ENCODE measurements around the gene GRIK3.

GRIK3 gene

DNA sequence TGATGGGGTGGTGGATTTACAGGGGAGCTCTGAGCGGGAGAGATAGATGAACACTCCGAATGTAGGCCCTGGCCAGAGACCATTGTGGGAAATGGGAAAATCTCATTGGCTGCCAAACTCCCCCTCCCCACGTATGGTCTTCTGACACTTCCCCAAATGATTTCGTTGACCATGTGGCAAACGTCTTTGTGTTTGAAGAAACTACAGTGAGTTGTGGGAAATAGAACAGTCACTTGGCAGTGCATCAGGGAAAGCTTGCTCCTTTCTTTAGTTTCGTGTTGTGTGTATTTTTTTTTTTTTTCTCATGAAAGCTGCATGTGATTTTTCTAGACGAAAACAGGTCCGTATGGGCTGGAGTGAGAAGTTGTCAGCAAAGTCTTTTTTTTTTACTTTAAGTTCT, 25.0 kb upstream of the GRIK3 start:
- FAIRE-seq, result no peak
- no peak for TF ChIP-seq POLR2A (IDR thresholded peaks at IDR 0.05; ENCODE audit: low read depth, low read length)

DNA sequence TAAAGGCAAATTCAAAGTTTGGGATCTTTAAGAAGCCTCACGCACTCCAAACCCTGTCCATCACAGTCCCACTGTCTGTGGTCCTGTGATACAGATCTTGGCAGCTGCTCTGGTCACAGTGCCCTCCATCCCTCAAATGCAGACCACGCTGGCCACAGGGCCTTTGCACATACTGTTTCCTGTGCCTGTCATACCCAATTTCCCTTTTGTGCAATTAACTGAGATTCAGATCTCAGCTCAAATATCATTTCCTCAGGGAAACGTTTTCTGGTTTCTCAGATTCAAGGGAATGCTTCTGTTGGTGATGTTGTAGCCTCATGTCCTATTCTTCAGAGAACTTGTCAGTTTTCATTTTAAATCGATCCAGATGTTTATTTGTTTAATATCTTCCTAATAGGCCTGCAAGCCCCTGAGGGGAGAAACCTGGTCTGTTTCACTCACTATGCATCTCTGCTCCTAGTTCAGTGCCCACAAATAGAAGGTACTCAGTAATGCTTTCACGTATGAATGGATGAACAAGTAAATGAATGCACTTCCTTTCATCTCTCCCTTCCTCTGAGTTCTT, 24.2 kb upstream of the GRIK3 start:
- DNase-seq (ENCODE audit: insufficient read length, low spot score), result no peak
- FAIRE-seq, result no peak
- no peak for TF ChIP-seq POLR2A (IDR thresholded peaks at IDR 0.05; ENCODE audit: low read depth, low read length)

More for the DNA sequence above, 25.0 kb upstream of the GRIK3 start:
- no peak for DNase-seq (ENCODE audit: insufficient read length, low spot score)

GRCh38 chr1:37056325-37056724, 22.0 kb upstream of the GRIK3 start:
- no peak for TF ChIP-seq POLR2A (IDR thresholded peaks at IDR 0.05; ENCODE audit: low read depth, low read length)
- FAIRE-seq (no peak), DNase-seq (ENCODE audit: insufficient read length, low spot score) (no peak)

DNA sequence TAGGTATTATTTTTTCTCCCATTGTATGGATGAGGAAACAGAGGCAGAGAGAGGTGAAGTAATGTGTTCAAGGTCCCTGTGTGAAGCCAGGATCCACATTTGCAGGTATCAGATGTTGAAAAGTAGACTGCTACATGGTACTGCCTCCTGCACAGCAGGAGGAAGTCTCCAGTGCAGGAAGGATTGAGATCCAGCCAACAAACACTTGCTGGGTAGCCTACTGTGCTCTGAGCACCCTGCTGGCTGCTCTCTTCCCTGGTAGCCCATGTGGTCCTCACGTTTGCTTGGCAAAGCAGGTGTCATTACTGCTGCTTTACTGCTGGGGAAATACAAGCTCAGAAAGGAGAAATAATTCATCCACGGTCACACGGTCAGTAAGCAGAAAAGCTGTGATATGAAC, 21.3 kb upstream of the GRIK3 start:
- TF ChIP-seq POLR2A (IDR thresholded peaks at IDR 0.05; ENCODE audit: low read depth, low read length), result no peak
- FAIRE-seq, result no peak
- no peak for DNase-seq (ENCODE audit: insufficient read length, low spot score)

DNA sequence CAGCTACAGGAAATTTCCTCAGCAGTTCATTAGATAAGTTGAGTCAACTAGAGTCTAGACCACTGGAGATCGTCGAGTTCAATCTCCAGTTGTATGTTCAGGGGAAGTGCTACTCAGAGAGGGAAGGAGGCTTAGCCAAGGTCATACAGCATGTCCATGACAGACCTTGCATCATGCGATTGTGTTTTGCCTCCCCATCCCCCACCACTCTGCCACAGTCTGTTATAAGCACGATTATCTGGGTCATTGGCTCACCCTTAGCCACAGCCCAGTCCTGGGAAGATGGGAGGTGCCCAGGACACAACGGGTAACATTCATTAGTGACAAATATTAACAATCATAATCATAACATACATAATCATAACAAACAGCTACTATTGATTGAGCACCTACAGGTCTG, 18.9 kb upstream of the GRIK3 start:
- TF ChIP-seq POLR2A (IDR thresholded peaks at IDR 0.05; ENCODE audit: low read depth, low read length), result no peak
- FAIRE-seq (no peak), DNase-seq (ENCODE audit: insufficient read length, low spot score) (no peak)

- TF ChIP-seq POLR2A (IDR thresholded peaks at IDR 0.05; ENCODE audit: low read depth, low read length), result no peak
- FAIRE-seq (no peak), DNase-seq (ENCODE audit: insufficient read length, low spot score) (no peak)
Observed at GRCh38 chr1:37052120-37052519, 17.8 kb upstream of the GRIK3 start.

DNA sequence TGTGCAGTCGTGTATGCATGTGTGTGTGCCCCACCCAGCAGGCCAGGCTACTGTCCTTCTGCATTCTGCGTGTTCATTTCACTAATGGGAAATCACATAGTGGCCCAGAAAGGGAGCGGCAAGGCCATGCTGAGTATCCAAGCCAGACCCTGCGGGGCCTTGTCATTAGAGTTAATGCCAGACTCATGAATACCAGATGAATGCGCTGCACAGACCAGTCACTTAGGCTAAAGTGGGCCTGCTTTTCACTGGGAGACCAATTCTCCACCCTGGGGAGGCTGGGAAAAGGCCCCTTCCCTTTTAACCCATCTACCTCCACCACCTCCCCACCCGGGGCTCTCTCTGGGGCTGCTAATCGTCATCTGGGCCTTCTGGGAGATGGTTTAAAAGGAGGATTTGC, 17.0 kb upstream of the GRIK3 start:
- no peak for FAIRE-seq
- no peak for TF ChIP-seq POLR2A (IDR thresholded peaks at IDR 0.05; ENCODE audit: low read depth, low read length)
- no peak for DNase-seq (ENCODE audit: insufficient read length, low spot score)

- no peak for FAIRE-seq
- TF ChIP-seq POLR2A (IDR thresholded peaks at IDR 0.05; ENCODE audit: low read depth, low read length), result no peak
Observed at GRCh38 chr1:37047542-37047941, 13.2 kb upstream of the GRIK3 start.

DNA sequence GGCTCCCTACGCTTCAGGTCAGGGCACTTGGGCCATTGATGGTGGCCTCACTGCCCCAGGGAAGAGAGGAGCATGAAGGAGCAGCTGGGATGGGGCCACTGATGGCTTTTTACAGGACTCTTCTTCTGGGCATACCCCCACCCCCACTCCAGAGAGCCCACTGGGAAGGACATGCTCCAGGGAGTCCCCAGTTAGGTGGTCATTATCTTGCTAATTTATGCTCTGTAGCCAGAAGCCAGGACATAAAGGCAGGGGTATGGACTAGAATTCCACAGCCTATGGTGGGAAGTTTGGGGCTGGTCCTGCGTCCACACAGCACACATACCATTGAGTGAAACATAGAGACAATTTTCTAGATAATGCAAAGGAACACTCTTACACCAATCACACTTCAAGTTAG, 8.8 kb upstream of the GRIK3 start:
- FAIRE-seq, result no peak
- no peak for DNase-seq (ENCODE audit: insufficient read length, low spot score)
- no peak for TF ChIP-seq POLR2A (IDR thresholded peaks at IDR 0.05; ENCODE audit: low read depth, low read length)

More at GRCh38 chr1:37047542-37047941, 13.2 kb upstream of the GRIK3 start:
- DNase-seq (ENCODE audit: insufficient read length, low spot score), result no peak

DNA sequence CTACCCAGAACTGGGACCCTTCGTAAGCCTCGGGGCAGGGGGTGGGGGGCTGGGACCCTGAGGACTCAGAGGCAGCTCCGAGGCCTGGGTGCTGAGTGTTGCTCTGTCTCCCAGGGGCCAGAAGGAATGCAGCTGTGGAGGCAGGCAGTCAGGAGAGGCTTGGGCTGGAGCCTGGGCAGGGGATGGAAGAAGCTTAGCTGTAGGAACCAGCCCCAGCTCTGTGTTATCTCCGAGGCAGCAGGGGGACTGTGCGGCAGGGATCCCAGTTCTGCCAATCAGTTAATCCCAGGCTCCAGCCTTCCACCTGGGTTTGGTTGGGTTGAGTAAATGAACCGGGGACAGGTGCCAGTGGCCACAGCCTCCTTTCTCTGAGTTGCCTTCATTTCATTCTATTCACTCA, 8.2 kb upstream of the GRIK3 start:
- DNase-seq (ENCODE audit: insufficient read length, low spot score) (no peak), FAIRE-seq (no peak)
- TF ChIP-seq POLR2A (IDR thresholded peaks at IDR 0.05; ENCODE audit: low read depth, low read length), result no peak

DNA sequence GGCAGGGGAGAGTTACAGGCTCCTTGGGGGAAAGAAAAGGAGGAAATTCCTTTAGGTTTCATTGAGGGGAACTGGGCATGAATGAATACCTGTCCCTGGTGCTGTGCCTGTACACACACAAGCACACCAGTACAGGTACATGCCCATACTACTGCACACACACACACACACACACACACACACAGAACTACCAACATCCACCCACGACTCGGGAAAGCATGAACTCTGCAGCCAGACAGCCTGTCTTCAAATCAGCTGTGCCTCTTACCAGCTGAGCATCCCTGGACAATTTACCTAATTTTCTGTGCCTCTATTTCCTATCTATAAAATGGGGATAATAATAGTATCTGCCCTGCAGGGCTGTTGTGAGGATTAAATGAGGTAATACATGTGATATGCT, 7.2 kb upstream of the GRIK3 start:
- DNase-seq (ENCODE audit: insufficient read length, low spot score), result no peak
- no peak for FAIRE-seq
- TF ChIP-seq POLR2A (IDR thresholded peaks at IDR 0.05; ENCODE audit: low read depth, low read length), result no peak

DNA sequence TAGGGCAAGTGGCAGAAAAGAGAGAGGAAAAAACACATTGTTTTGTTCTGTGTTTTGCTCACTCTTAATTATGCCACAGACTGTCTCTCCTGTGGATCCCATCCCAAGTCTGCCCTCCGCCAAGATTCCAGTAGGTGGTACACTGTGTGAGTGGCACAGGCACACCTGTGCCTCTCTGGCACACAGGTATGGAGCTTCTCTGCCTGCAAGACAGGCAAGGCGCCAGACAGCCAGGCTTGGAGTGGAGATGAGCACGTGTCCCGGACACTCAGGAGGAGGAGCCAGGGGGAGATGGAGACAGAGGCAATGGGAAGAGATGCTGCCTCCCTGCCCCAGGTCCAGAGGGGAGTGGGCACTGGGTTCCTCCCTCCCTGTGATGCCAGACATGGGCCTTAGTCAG, 6.5 kb upstream of the GRIK3 start:
- no peak for FAIRE-seq
- no peak for TF ChIP-seq POLR2A (IDR thresholded peaks at IDR 0.05; ENCODE audit: low read depth, low read length)
- DNase-seq (ENCODE audit: insufficient read length, low spot score), result no peak

- no peak for TF ChIP-seq POLR2A (IDR thresholded peaks at IDR 0.05; ENCODE audit: low read depth, low read length)
- FAIRE-seq (no peak), DNase-seq (ENCODE audit: insufficient read length, low spot score) (no peak)
Observed at GRCh38 chr1:37040261-37040660, 5.9 kb upstream of the GRIK3 start.

DNA sequence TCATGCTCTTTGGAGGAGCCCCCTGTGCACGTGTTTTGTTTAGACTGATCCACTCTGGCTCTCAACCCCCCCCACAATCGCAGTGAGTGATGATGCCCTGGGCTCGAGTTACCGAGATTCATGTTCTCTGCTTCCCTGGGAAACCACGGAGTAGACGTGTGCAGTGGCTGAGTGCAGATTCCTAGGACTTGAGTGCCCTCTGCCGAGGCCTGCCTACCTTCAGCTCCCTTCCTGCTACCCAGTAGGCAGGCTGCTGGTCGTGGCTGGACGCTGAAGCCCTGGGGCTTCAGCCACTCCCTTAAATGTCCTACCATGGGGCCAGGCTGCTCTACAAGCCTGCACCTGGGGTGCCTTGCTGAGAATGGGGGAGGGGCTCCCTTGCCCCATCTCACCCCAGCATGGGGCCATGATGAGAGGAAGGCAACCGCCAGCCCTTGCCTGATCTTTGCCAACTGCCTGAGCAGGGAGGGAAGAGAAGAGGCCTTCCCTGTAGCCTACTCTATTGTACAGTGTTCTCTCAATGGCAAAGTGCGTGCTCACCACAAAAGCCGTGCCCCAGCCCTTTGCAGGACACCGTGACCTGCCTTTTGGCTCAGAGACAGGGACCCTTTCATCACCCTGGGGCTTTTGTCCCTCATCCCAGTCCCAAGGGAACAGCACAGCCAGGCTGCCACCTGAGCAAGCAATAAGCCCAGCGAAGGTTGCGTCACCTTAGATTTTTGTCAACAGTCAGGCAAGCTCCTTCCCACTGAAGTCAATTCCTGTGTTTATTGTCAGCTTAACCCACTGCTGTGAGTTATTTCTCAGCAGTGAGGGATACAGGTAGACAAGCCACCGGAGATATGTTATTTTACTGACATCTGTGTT, 4.1 kb upstream of the GRIK3 start:
- peak; percentile 21 for DNase-seq (ENCODE audit: insufficient read length, low spot score)
- no peak for TF ChIP-seq POLR2A (IDR thresholded peaks at IDR 0.05; ENCODE audit: low read depth, low read length)
- no peak for FAIRE-seq

- TF ChIP-seq POLR2A (IDR thresholded peaks at IDR 0.05; ENCODE audit: low read depth, low read length), result no peak
- FAIRE-seq, result no peak
- DNase-seq (ENCODE audit: insufficient read length, low spot score), result no peak
Observed at GRCh38 chr1:37037690-37038089, 3.4 kb upstream of the GRIK3 start.
